Keratinocyte (primary cell): Measurements from ENCODE around the gene XRN2.

Experiments used
- EZH2 ChIP-seq: IDR thresholded peaks from one replicate; pipeline ENCODE4 v1.6.1; 2012; ENCODE audit warnings: inconsistent platforms, mild to moderate bottlenecking, low read length, moderate library complexity
- TF ChIP-seq, protein P1 (sequence below), 3 experiments: IDR thresholded peaks in 1 of 3; conservative IDR thresholded peaks in 1 of 3; optimal IDR thresholded peaks in 1 of 3; 2 replicates in 2 of 3; 3 replicates in 1 of 3; pipeline versions ENCODE3 to v1.5.1; 2011; ENCODE audit warnings: low read length in 3 of 3, mild to moderate bottlenecking in 3 of 3, moderate library complexity in 2 of 3, control low read depth in 1 of 3, inconsistent platforms in 1 of 3; ENCODE audit not compliant: insufficient read depth in 2 of 3; ENCODE audit errors: extremely low read depth in 1 of 3

DNA sequence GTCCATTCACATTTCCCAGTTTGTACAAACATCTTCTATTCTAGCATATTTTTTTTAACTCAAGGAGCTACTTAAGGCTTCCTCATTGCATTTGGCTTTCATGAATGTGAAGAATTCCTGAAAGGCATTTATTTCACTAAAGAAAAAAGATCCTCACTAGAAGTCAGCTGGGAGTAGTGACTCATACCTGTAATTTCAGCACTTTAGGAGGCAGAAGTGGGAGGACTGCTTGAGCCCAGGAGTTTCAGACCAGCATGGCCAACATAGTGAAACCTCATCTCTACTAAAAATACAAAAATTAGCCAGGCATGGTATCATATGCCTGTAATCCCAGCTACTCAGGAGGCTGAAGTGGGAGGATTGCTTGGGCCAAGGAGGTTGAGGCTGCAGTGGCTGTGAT, 30.9 kb upstream of the XRN2 start:
- TF ChIP-seq, protein P1, sequence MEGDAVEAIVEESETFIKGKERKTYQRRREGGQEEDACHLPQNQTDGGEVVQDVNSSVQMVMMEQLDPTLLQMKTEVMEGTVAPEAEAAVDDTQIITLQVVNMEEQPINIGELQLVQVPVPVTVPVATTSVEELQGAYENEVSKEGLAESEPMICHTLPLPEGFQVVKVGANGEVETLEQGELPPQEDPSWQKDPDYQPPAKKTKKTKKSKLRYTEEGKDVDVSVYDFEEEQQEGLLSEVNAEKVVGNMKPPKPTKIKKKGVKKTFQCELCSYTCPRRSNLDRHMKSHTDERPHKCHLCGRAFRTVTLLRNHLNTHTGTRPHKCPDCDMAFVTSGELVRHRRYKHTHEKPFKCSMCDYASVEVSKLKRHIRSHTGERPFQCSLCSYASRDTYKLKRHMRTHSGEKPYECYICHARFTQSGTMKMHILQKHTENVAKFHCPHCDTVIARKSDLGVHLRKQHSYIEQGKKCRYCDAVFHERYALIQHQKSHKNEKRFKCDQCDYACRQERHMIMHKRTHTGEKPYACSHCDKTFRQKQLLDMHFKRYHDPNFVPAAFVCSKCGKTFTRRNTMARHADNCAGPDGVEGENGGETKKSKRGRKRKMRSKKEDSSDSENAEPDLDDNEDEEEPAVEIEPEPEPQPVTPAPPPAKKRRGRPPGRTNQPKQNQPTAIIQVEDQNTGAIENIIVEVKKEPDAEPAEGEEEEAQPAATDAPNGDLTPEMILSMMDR (optimal IDR thresholded peaks at IDR 0.05 in 1 of 3, IDR thresholded peaks at IDR 0.05 in 1 of 3, conservative IDR thresholded peaks at IDR 0.05 in 1 of 3; ENCODE audit: extremely low read depth in 1 of 3, insufficient read depth in 2 of 3, low read length in 3 of 3) = no peak
- TF ChIP-seq EZH2 = no peak
